ES-I3 (cell line): ENCODE results near the gene HSP90AA1.
A peak's percentile ranks its signal among the peaks of the same experiment; 100 is the strongest.
"Not testable (repeated sequence)": the region's sequence is repeated elsewhere in the genome, so short reads cannot be mapped to it uniquely, and the experiment has no call there.

Source experiments
- H3K36me3 ChIP-seq: 2 replicates; pipeline ENCODE4 v1.6.1; 2013; ENCODE audit warnings: mild to moderate bottlenecking, low read length, control low read depth, moderate library complexity; ENCODE audit not compliant: insufficient read depth
- H3K4me1 ChIP-seq: 2 replicates; pipeline ENCODE4 v1.6.1; 2013; ENCODE audit warnings: mild to moderate bottlenecking, control low read depth, low read length; ENCODE audit not compliant: insufficient read depth
- H3K9ac ChIP-seq: 2 replicates; pipeline ENCODE4 v1.6.1; 2013; ENCODE audit warnings: low read depth, mild to moderate bottlenecking, low read length, moderate library complexity
- H3K9me3 ChIP-seq: 2 replicates; pipeline ENCODE4 v1.6.1; 2013; ENCODE audit warnings: mild to moderate bottlenecking, low read length, moderate library complexity; ENCODE audit not compliant: control insufficient read depth, insufficient read depth

The HSP90AA1 gene

GRCh38 chr14:102066041-102066451 lies 20.8 kb downstream of the HSP90AA1 start:
- Histone ChIP-seq H3K4me1 (peaks cover 5% of the 10 kb centered on the region; the same call in 1 of the 2 replicates), H3K36me3 (no peaks in the 10 kb centered on the region), H3K9me3 (no peaks in the 10 kb centered on the region; the same call in 1 of the 2 replicates), H3K9ac (no peak overlapping the region)

- not testable (repeated sequence) for H3K9me3 ChIP-seq, H3K36me3 ChIP-seq, H3K4me1 ChIP-seq, H3K9ac ChIP-seq
These were observed 22.3 kb downstream of the HSP90AA1 start for GRCh38 chr14:102064590-102064989.

- Histone ChIP-seq H3K36me3 (no peaks in the 10 kb centered on the region), H3K9me3 (no peaks in the 10 kb centered on the region; the same call in 1 of the 2 replicates), H3K4me1 (peaks cover 5% of the 10 kb centered on the region; the same call in 1 of the 2 replicates), H3K9ac (peak overlapping the region; percentile 14; the same call in 1 of the 2 replicates)
These were observed 22.9 kb downstream of the HSP90AA1 start for GRCh38 chr14:102063808-102064429.

GRCh38 chr14:102063109-102063807 lies 23.6 kb downstream of the HSP90AA1 start:
- Histone ChIP-seq H3K9ac (peak overlapping the region; percentile 14; the same call in 1 of the 2 replicates), H3K9me3 (no peaks in the 10 kb centered on the region), H3K36me3 (no peaks in the 10 kb centered on the region), H3K4me1 (peaks cover 5% of the 10 kb centered on the region; the same call in 1 of the 2 replicates)

GRCh38 chr14:102058961-102059360 lies 27.9 kb downstream of the HSP90AA1 start:
- H3K9me3 ChIP-seq: no peaks in the 10 kb centered on the region
- H3K9ac ChIP-seq: no peak overlapping the region
- peaks cover 26% of the 10 kb centered on the region; the same call in 1 of the 2 replicates for H3K4me1 ChIP-seq
- no peaks in the 10 kb centered on the region for H3K36me3 ChIP-seq

- H3K4me1 ChIP-seq: peaks cover 23% of the 10 kb centered on the region; the same call in 1 of the 2 replicates
- H3K9me3 ChIP-seq: no peaks in the 10 kb centered on the region
- no peaks in the 10 kb centered on the region for H3K36me3 ChIP-seq
- no peak overlapping the region for H3K9ac ChIP-seq
These were observed 28.7 kb downstream of the HSP90AA1 start for GRCh38 chr14:102058146-102058545.

- no peak overlapping the region for H3K9ac ChIP-seq
- H3K4me1 ChIP-seq: peaks cover 23% of the 10 kb centered on the region; the same call in 1 of the 2 replicates
- H3K36me3 ChIP-seq: no peaks in the 10 kb centered on the region
- H3K9me3 ChIP-seq: no peaks in the 10 kb centered on the region
These were observed 29.2 kb downstream of the HSP90AA1 start for GRCh38 chr14:102057480-102058114.

- Histone ChIP-seq H3K9me3 (no peaks in the 10 kb centered on the region), H3K9ac (no peak overlapping the region), H3K4me1 (peaks cover 23% of the 10 kb centered on the region; the same call in 1 of the 2 replicates), H3K36me3 (peaks cover 2% of the 10 kb centered on the region; the same call in 1 of the 2 replicates)
These were observed 30.0 kb downstream of the HSP90AA1 start for GRCh38 chr14:102056694-102057442.

- peaks cover 12% of the 10 kb centered on the region; the same call in 1 of the 2 replicates for H3K36me3 ChIP-seq
- no peaks in the 10 kb centered on the region for H3K9me3 ChIP-seq
- H3K4me1 ChIP-seq: peaks cover 23% of the 10 kb centered on the region; the same call in 1 of the 2 replicates
- no peak overlapping the region for H3K9ac ChIP-seq
These were observed 31.5 kb downstream of the HSP90AA1 start for GRCh38 chr14:102055181-102055901.

GRCh38 chr14:102052522-102052921 lies 34.3 kb downstream of the HSP90AA1 start:
- Histone ChIP-seq H3K9ac (no peak overlapping the region), H3K36me3 (peaks cover 27% of the 10 kb centered on the region), H3K4me1 (peaks cover 23% of the 10 kb centered on the region; the same call in 1 of the 2 replicates), H3K9me3 (no peaks in the 10 kb centered on the region)

- Histone ChIP-seq H3K9me3 (no peaks in the 10 kb centered on the region), H3K9ac (no peak overlapping the region), H3K4me1 (peaks cover 8% of the 10 kb centered on the region; the same call in 1 of the 2 replicates), H3K36me3 (peaks cover 27% of the 10 kb centered on the region)
These were observed 36.2 kb downstream of the HSP90AA1 start for GRCh38 chr14:102050625-102051024.

GRCh38 chr14:102050026-102050405 lies 36.8 kb downstream of the HSP90AA1 start:
- H3K9ac ChIP-seq: no peak overlapping the region
- peaks cover 27% of the 10 kb centered on the region for H3K36me3 ChIP-seq
- H3K4me1 ChIP-seq: peaks cover 2% of the 10 kb centered on the region; the same call in 1 of the 2 replicates
- no peaks in the 10 kb centered on the region for H3K9me3 ChIP-seq

- H3K4me1 ChIP-seq: no peaks in the 10 kb centered on the region
- peaks cover 27% of the 10 kb centered on the region for H3K36me3 ChIP-seq
- no peaks in the 10 kb centered on the region for H3K9me3 ChIP-seq
- no peak overlapping the region for H3K9ac ChIP-seq
These were observed 37.4 kb downstream of the HSP90AA1 start for GRCh38 chr14:102049258-102050025.
